Measurements from ENCODE around the gene CPZ. TPM values are rescaled to one million over a fixed set of nuclear protein-coding genes. Genes with fewer than 3 reads are reported as not detected.

Gene CPZ
- polyA plus RNA-seq, 1 donor (not counting 4 experiments of a cell fraction or from before 2014, with no cell fraction given) = not detected

DNA sequence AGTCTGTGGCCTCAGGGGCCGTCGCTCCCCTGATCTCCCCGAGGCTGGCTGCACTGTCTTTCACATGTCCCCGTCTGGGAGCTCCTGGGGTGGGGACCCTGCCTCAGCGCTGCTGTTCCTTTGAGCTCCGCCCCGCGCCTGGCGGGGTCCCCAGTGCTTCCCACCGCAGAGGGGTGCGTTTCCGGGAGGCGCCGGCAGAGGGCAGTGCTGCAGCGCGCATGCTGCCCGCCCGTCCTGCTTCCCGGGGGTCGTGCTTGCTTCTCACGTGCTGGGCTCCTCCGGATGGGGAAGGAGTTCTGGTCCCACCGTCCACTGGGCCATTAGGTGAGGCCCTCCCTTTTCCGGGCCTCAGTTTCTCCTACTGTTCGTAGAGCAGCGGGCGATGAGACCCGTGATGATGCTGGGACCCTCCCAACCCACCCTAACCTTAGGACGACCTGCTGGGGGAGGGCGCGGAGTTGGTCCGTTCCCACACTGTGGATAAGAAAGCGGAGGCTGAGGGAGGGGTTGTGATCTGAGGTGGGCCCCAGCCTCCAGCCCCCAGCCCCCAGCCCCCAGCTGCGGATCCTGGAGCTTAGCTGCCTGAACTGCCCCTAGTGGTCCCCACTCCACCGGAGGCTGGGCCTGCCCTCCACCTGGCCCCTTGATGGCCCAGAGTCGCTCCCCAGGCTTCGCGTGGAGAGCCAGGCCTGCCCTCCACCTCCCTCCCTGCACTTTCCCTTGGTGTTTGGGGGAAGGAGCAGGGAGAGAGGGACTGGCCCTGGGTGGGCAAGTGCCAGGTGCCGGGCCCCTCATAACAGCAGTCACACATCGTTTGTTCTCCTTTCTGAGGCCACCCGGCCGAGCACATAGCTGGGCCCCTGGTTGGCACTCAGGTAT, 15.3 kb downstream of the CPZ start:
- FAIRE-seq (no peak), DNase-seq (ENCODE audit: low read depth, low spot score) (no peak)
- H3K4me3 ChIP-seq (ENCODE audit: control insufficient read depth in 2 of 3, extremely low read depth in 1 of 3, insufficient read depth in 2 of 3, low read depth in 1 of 3, low read length in 3 of 3) = no peak overlapping the region
- H3K36me3 ChIP-seq (ENCODE audit: control insufficient read depth in 2 of 2, extremely low read depth in 1 of 2, insufficient read depth in 2 of 2, low read length in 2 of 2) = no peaks in the 10 kb centered on the region
- TF ChIP-seq, protein P1, sequence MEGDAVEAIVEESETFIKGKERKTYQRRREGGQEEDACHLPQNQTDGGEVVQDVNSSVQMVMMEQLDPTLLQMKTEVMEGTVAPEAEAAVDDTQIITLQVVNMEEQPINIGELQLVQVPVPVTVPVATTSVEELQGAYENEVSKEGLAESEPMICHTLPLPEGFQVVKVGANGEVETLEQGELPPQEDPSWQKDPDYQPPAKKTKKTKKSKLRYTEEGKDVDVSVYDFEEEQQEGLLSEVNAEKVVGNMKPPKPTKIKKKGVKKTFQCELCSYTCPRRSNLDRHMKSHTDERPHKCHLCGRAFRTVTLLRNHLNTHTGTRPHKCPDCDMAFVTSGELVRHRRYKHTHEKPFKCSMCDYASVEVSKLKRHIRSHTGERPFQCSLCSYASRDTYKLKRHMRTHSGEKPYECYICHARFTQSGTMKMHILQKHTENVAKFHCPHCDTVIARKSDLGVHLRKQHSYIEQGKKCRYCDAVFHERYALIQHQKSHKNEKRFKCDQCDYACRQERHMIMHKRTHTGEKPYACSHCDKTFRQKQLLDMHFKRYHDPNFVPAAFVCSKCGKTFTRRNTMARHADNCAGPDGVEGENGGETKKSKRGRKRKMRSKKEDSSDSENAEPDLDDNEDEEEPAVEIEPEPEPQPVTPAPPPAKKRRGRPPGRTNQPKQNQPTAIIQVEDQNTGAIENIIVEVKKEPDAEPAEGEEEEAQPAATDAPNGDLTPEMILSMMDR (optimal IDR thresholded peaks at IDR 0.05 in 1 of 3, IDR thresholded peaks at IDR 0.05 in 1 of 3, conservative IDR thresholded peaks at IDR 0.05 in 1 of 3; ENCODE audit: extremely low read depth in 1 of 3, insufficient read depth in 2 of 3, low read length in 3 of 3) = peak in 2 of 3 experiments; percentile 68 to 97
- no peak for TF ChIP-seq EZH2 (IDR thresholded peaks at IDR 0.05; ENCODE audit: low read length)
- no peak overlapping the region for H3K4me2 ChIP-seq (ENCODE audit: control insufficient read depth, extremely low read depth, insufficient read depth, low read depth, low read length)
- no peak overlapping the region for H3K9ac ChIP-seq (ENCODE audit: control insufficient read depth, extremely low read depth, insufficient read depth, low read length)
- H3K27ac ChIP-seq (ENCODE audit: control insufficient read depth, insufficient read depth, low read length) = no peak overlapping the region
- no peaks in the 10 kb centered on the region for H3K9me3 ChIP-seq (ENCODE audit: control insufficient read depth, low read depth, low read length)
- no peaks in the 10 kb centered on the region for H4K20me1 ChIP-seq (ENCODE audit: control insufficient read depth, extremely low read depth, insufficient read depth, low read length)
- dilution Hi-C loops (cut with MboI; ENCODE audit: extremely low pct_ligation_motif_present, low sequenced_read_pairs) = no loop called here
- no peaks in the 10 kb centered on the region for H3K9me1 ChIP-seq (ENCODE audit: control insufficient read depth, extremely low read depth, insufficient read depth, low read length)
- no peaks in the 10 kb centered on the region for H3K27me3 ChIP-seq (ENCODE audit: control insufficient read depth, extremely low read depth, insufficient read depth, low read length)
- no peak overlapping the region for H2AFZ ChIP-seq (ENCODE audit: control insufficient read depth, low read length)
- H3K4me1 ChIP-seq (ENCODE audit: control insufficient read depth, extremely low read depth, insufficient read depth, low read length) = no peaks in the 10 kb centered on the region
- H3K79me2 ChIP-seq (ENCODE audit: control insufficient read depth, insufficient read depth, low read length) = no peaks in the 10 kb centered on the region

DNA sequence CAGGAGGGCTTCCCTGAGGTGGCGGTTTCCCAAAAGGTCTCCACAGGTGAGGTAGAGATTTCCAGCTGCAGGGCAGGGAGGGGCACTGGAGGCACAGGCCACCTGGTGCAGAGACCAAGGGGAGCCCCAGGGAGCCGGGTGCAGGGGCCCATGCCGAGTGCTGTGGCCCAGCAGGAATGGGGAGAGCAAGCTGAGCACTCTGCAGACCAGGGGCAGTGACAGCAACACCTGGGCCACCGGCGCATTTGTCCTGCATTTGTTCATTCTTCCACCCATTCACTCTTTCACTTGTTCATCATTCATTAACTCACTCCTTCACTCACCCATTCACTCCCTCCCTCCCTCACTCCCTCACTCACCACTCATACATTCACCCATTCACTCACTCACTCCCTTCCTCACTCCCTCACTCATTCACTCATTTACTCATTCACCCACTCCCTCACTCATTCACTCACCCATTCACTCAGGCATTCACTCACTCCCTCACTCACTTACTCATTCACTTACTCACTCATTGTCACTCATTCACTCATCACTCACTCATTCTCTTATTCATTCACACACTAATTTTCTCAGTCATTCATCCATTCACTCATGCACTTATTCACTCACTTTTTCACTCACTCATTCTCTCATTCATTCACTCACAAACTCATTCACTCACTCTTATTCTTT, 16.3 kb downstream of the CPZ start:
- no peaks in the 10 kb centered on the region for H3K36me3 ChIP-seq (ENCODE audit: control insufficient read depth in 2 of 2, extremely low read depth in 1 of 2, insufficient read depth in 2 of 2, low read length in 2 of 2)
- H3K4me1 ChIP-seq (ENCODE audit: control insufficient read depth, extremely low read depth, insufficient read depth, low read length) = no peaks in the 10 kb centered on the region
- no peaks in the 10 kb centered on the region for H3K9me1 ChIP-seq (ENCODE audit: control insufficient read depth, extremely low read depth, insufficient read depth, low read length)
- dilution Hi-C loops (cut with MboI; ENCODE audit: extremely low pct_ligation_motif_present, low sequenced_read_pairs) = no loop called here
- H4K20me1 ChIP-seq (ENCODE audit: control insufficient read depth, extremely low read depth, insufficient read depth, low read length) = no peaks in the 10 kb centered on the region
- no peak overlapping the region for H3K9ac ChIP-seq (ENCODE audit: control insufficient read depth, extremely low read depth, insufficient read depth, low read length)
- H3K79me2 ChIP-seq (ENCODE audit: control insufficient read depth, insufficient read depth, low read length) = no peaks in the 10 kb centered on the region
- H3K4me3 ChIP-seq (ENCODE audit: control insufficient read depth in 2 of 3, extremely low read depth in 1 of 3, insufficient read depth in 2 of 3, low read depth in 1 of 3, low read length in 3 of 3) = no peak overlapping the region
- DNase-seq (ENCODE audit: low read depth, low spot score) = no peak
- no peak overlapping the region for H3K27ac ChIP-seq (ENCODE audit: control insufficient read depth, insufficient read depth, low read length)
- no peaks in the 10 kb centered on the region for H3K9me3 ChIP-seq (ENCODE audit: control insufficient read depth, low read depth, low read length)
- FAIRE-seq = no peak
- no peak for TF ChIP-seq EZH2 (IDR thresholded peaks at IDR 0.05; ENCODE audit: low read length)
- no peaks in the 10 kb centered on the region for H3K27me3 ChIP-seq (ENCODE audit: control insufficient read depth, extremely low read depth, insufficient read depth, low read length)
- H3K4me2 ChIP-seq (ENCODE audit: control insufficient read depth, extremely low read depth, insufficient read depth, low read depth, low read length) = no peak overlapping the region
- no peak overlapping the region for H2AFZ ChIP-seq (ENCODE audit: control insufficient read depth, low read length)
